ENCODE data around the gene ASTN2. TPM values are rescaled to one million over a fixed set of nuclear protein-coding genes. Genes with fewer than 3 reads are reported as not detected.

ASTN2 gene
- total and polyA plus RNA-seq, 4 donors: 0.57 to 2.9 (median 1.4) TPM

DNA sequence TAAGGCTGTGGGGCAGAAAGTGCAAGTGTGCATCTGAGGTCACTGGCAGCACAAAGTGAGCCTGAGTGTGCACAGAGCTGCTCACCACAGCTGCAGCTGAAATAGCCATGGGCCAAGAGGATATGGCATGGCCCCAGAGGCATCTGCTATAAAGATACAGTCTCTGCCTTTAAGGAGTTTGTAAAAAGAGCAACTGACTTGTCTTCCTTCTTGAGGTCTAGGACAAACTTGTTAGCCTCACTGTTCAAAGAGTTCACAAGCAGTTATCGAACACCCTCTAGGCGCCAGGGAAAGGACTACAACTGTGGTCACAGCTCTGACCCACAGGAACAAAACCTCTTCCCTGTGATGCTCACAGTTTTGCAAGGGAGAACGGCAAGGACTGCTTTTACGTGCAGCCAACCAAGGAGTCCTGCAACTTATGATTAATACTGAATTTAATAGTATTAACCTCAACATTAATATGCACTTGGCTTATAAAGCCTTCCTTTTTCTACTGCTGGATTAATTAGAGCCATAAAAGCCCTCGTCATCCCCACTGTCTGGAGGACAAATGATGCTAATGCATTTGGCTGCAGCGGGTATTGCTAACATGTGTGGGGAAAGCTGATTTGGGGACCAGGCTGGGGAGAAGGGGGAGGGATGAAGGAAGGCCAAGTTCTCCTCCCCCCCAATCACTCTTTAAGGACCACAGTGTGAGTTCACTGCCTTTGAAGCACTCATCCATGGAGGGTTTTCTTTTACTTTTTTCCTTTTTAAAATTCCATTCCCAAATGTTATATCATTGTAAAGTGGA lies 917.6 kb downstream of the ASTN2 start:
- H3K27me3 ChIP-seq (ENCODE audit: control insufficient read depth in 4 of 4, insufficient read depth in 4 of 4, low read length in 3 of 4): no peaks in the 10 kb centered on the region
- H3K9me3 ChIP-seq (ENCODE audit: control insufficient read depth in 4 of 4, low read length in 3 of 4): no peaks in the 10 kb centered on the region
- no peaks in the 10 kb centered on the region for H3K36me3 ChIP-seq (ENCODE audit: control insufficient read depth in 4 of 4, insufficient read depth in 3 of 4, low read depth in 1 of 4, low read length in 3 of 4)
- TF ChIP-seq NR2F2 (IDR thresholded peaks at IDR 0.05) (no peak), RAD21 (IDR thresholded peaks at IDR 0.05) (peak in 1 of 2 donors; percentile 45)
- WGBS: 87% methylated on average over 6 of the region's 6 CpGs
- H3K4me3 ChIP-seq (ENCODE audit: low read depth in 1 of 3, low read length in 3 of 3): no peak overlapping the region
- no peak overlapping the region for H3K9ac ChIP-seq (ENCODE audit: low read depth in 1 of 2, low read length in 2 of 2)
- no peak for DNase-seq (ENCODE audit: low spot score)
- H3K27ac ChIP-seq (ENCODE audit: low read depth in 1 of 2, low read length in 2 of 2): no peak overlapping the region
- H3K4me1 ChIP-seq (ENCODE audit: control insufficient read depth in 4 of 4, insufficient read depth in 4 of 4, low read length in 3 of 4): peaks cover 0 to 5% (median 0%) of the 10 kb centered on the region in 4 donors

DNA sequence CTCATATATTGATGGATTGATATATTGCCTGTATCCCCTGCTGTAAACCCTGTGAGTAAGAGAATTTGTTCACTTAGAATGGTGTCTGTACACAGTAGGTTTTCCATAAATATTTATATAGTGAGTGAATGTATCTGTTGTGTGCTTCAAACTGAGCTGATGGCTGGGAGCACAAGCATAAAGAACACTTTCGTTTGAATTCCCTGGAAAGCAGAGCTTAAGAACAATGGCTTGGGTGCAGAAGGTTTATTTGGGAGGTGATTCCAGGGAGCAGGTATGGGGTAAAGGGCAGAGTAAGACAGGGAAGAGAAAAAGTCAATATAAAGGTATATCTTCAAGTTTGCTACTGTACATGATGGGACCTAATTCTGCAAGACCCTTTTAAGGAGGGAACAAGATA lies 918.7 kb downstream of the ASTN2 start:
- Histone ChIP-seq H3K4me1 (ENCODE audit: control insufficient read depth in 4 of 4, insufficient read depth in 4 of 4, low read length in 3 of 4) (peaks cover 0 to 5% (median 0%) of the 10 kb centered on the region in 4 donors), H3K27ac (ENCODE audit: low read depth in 1 of 2, low read length in 2 of 2) (no peak overlapping the region), H3K36me3 (ENCODE audit: control insufficient read depth in 4 of 4, insufficient read depth in 3 of 4, low read depth in 1 of 4, low read length in 3 of 4) (no peaks in the 10 kb centered on the region), H3K27me3 (ENCODE audit: control insufficient read depth in 4 of 4, insufficient read depth in 4 of 4, low read length in 3 of 4) (no peaks in the 10 kb centered on the region), H3K9me3 (ENCODE audit: control insufficient read depth in 4 of 4, low read length in 3 of 4) (no peaks in the 10 kb centered on the region), H3K4me3 (ENCODE audit: low read depth in 1 of 3, low read length in 3 of 3) (no peak overlapping the region), H3K9ac (ENCODE audit: low read depth in 1 of 2, low read length in 2 of 2) (no peak overlapping the region)
- TF ChIP-seq HNF4A (conservative IDR thresholded peaks at IDR 0.05): no peak
- TF ChIP-seq TAF1 (conservative IDR thresholded peaks at IDR 0.05): no peak
- TF ChIP-seq, protein P1, sequence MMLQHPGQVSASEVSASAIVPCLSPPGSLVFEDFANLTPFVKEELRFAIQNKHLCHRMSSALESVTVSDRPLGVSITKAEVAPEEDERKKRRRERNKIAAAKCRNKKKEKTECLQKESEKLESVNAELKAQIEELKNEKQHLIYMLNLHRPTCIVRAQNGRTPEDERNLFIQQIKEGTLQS (IDR thresholded peaks at IDR 0.05): no peak
- TF ChIP-seq, protein P2, sequence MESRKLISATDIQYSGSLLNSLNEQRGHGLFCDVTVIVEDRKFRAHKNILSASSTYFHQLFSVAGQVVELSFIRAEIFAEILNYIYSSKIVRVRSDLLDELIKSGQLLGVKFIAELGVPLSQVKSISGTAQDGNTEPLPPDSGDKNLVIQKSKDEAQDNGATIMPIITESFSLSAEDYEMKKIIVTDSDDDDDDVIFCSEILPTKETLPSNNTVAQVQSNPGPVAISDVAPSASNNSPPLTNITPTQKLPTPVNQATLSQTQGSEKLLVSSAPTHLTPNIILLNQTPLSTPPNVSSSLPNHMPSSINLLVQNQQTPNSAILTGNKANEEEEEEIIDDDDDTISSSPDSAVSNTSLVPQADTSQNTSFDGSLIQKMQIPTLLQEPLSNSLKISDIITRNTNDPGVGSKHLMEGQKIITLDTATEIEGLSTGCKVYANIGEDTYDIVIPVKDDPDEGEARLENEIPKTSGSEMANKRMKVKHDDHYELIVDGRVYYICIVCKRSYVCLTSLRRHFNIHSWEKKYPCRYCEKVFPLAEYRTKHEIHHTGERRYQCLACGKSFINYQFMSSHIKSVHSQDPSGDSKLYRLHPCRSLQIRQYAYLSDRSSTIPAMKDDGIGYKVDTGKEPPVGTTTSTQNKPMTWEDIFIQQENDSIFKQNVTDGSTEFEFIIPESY (IDR thresholded peaks at IDR 0.05): no peak
- TF ChIP-seq RXRA (IDR thresholded peaks at IDR 0.05): no peak
- TF ChIP-seq GABPA (IDR thresholded peaks at IDR 0.05 in 1 of 2, conservative IDR thresholded peaks at IDR 0.05 in 1 of 2): no peak
- TF ChIP-seq SP1 (IDR thresholded peaks at IDR 0.05): no peak
- TF ChIP-seq, protein P3, sequence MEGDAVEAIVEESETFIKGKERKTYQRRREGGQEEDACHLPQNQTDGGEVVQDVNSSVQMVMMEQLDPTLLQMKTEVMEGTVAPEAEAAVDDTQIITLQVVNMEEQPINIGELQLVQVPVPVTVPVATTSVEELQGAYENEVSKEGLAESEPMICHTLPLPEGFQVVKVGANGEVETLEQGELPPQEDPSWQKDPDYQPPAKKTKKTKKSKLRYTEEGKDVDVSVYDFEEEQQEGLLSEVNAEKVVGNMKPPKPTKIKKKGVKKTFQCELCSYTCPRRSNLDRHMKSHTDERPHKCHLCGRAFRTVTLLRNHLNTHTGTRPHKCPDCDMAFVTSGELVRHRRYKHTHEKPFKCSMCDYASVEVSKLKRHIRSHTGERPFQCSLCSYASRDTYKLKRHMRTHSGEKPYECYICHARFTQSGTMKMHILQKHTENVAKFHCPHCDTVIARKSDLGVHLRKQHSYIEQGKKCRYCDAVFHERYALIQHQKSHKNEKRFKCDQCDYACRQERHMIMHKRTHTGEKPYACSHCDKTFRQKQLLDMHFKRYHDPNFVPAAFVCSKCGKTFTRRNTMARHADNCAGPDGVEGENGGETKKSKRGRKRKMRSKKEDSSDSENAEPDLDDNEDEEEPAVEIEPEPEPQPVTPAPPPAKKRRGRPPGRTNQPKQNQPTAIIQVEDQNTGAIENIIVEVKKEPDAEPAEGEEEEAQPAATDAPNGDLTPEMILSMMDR (IDR thresholded peaks at IDR 0.05; ENCODE audit: low read depth, low read length, missing input control): no peak
- no peak for TF ChIP-seq NR2F2 (IDR thresholded peaks at IDR 0.05)
- TF ChIP-seq JUND (IDR thresholded peaks at IDR 0.05): no peak
- TF ChIP-seq FOXA1 (IDR thresholded peaks at IDR 0.05): no peak
- TF ChIP-seq YY1 (IDR thresholded peaks at IDR 0.05): no peak
- TF ChIP-seq, protein P4, sequence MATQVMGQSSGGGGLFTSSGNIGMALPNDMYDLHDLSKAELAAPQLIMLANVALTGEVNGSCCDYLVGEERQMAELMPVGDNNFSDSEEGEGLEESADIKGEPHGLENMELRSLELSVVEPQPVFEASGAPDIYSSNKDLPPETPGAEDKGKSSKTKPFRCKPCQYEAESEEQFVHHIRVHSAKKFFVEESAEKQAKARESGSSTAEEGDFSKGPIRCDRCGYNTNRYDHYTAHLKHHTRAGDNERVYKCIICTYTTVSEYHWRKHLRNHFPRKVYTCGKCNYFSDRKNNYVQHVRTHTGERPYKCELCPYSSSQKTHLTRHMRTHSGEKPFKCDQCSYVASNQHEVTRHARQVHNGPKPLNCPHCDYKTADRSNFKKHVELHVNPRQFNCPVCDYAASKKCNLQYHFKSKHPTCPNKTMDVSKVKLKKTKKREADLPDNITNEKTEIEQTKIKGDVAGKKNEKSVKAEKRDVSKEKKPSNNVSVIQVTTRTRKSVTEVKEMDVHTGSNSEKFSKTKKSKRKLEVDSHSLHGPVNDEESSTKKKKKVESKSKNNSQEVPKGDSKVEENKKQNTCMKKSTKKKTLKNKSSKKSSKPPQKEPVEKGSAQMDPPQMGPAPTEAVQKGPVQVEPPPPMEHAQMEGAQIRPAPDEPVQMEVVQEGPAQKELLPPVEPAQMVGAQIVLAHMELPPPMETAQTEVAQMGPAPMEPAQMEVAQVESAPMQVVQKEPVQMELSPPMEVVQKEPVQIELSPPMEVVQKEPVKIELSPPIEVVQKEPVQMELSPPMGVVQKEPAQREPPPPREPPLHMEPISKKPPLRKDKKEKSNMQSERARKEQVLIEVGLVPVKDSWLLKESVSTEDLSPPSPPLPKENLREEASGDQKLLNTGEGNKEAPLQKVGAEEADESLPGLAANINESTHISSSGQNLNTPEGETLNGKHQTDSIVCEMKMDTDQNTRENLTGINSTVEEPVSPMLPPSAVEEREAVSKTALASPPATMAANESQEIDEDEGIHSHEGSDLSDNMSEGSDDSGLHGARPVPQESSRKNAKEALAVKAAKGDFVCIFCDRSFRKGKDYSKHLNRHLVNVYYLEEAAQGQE (IDR thresholded peaks at IDR 0.05): no peak
- TF ChIP-seq, protein P5, sequence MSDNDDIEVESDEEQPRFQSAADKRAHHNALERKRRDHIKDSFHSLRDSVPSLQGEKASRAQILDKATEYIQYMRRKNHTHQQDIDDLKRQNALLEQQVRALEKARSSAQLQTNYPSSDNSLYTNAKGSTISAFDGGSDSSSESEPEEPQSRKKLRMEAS (IDR thresholded peaks at IDR 0.05): no peak
- no peak for TF ChIP-seq EGR1 (IDR thresholded peaks at IDR 0.05; ENCODE audit: low read depth in 2 of 2)
- no peak for TF ChIP-seq FOXA2 (IDR thresholded peaks at IDR 0.05)
- no peak for TF ChIP-seq HNF4G (IDR thresholded peaks at IDR 0.05)
- no peak for DNase-seq (ENCODE audit: low spot score)
- WGBS: 74% methylated on average over 1 of the region's 1 CpG

Measured in liver (tissue), 9 donors.